Heart left ventricle (tissue), 13 donors: ENCODE data around the gene MYMK.

Experiments used
- POLR2A ChIP-seq, 2 donors: fragments of 450-650 bp; IDR thresholded peaks; one replicate each; pipeline ENCODE4 v1.6.1; 2017; ENCODE audit warnings: antibody characterized with exemption in 2 of 2, mild to moderate bottlenecking in 2 of 2, moderate library complexity in 2 of 2
- TF ChIP-seq, protein P1 (sequence below), 12 donors: fragments of 200-600 bp; sonication (generic) in 4 of 12; IDR thresholded peaks; one replicate each; pipeline versions ENCODE4 v1.5.0 to v1.8.0; 2018 to 2022; ENCODE audit warnings: antibody characterized with exemption in 12 of 12, mild to moderate bottlenecking in 5 of 12
- donor health status: ischemic (EF 13 %, LVEDD 7.1; RV severe dilation, severe dysfunction).
- donor health status: DM: no; HTN: yes; CAD: no.
- donor health status: DM: no; HTN: no; CAD: no.
- donor health status: ischemic (EF 25% LVEDD 6.9; RV normal size, moderate dysfunction).
- donor health status: ischemic (EF 25% LVEDD 5.7; RV mildly dilated, moderate dysfunction).
- donor health status: ischemic (EF 35%, LVEDD 5.7; RV mildly dilated, moderate dysfunction).
- donor health status: nonischemic (EF 11% LVEDD 7.7; RV severe dilation, severe dysfunction).
- donor health status: DM: yes; HTN: yes; CAD: no.
- donor health status: PGD.
- donor health status: ischemic (EF 29% LVEDD 5.4; RV normal size, mild dysfunction).
- donor health status: nonischemic (EF 23%, LVEDD 6.1; RV moderate dilation, normal function).

GRCh38 chr9:133478851-133479711 lies 45.7 kb downstream of the MYMK start, which contains the start of gene SLC2A6:
- peak in 1 of 2 donors; percentile 79 for TF ChIP-seq POLR2A (IDR thresholded peaks at IDR 0.05)
- TF ChIP-seq, protein P1, sequence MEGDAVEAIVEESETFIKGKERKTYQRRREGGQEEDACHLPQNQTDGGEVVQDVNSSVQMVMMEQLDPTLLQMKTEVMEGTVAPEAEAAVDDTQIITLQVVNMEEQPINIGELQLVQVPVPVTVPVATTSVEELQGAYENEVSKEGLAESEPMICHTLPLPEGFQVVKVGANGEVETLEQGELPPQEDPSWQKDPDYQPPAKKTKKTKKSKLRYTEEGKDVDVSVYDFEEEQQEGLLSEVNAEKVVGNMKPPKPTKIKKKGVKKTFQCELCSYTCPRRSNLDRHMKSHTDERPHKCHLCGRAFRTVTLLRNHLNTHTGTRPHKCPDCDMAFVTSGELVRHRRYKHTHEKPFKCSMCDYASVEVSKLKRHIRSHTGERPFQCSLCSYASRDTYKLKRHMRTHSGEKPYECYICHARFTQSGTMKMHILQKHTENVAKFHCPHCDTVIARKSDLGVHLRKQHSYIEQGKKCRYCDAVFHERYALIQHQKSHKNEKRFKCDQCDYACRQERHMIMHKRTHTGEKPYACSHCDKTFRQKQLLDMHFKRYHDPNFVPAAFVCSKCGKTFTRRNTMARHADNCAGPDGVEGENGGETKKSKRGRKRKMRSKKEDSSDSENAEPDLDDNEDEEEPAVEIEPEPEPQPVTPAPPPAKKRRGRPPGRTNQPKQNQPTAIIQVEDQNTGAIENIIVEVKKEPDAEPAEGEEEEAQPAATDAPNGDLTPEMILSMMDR (IDR thresholded peaks at IDR 0.05), result no peak
